Breast epithelium (tissue), 3 donors: ENCODE results near the gene ADH1C.

Source experiments
- CTCF ChIP-seq, 3 donors: fragments of 450-650 bp; IDR thresholded peaks; one replicate each; pipeline ENCODE4 v1.5.1; 2016 to 2017; ENCODE audit warnings: antibody characterized with exemption in 3 of 3, mild to moderate bottlenecking in 3 of 3, moderate library complexity in 3 of 3
- POLR2A ChIP-seq: fragments of 450-650 bp; IDR thresholded peaks from one replicate; pipeline ENCODE4 v1.6.1; 2016; ENCODE audit warnings: antibody characterized with exemption, mild to moderate bottlenecking, moderate library complexity

DNA sequence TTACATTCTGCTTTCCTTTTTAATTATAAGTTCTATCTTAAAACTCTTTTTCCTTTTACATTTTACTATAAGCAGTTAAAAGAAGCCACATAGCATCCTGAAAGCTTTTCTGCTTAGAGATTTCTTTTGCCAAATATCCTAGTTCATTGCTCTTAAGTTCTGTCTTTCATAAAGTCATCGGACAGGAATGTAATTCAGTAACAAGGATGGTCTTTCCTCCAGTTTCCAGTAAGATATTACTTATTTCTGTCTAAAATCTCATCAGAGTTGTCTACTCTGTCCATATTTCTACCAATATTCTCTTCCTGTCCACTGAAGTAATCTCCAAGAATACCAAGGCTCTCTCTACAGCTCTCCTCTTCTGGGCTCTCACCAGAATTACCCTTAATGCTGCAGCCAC, 37.5 kb upstream of the ADH1C start:
- TF ChIP-seq CTCF (IDR thresholded peaks at IDR 0.05) (no peak), POLR2A (no peak)
